Kasumi-1 (cell line): Measurements from ENCODE around the gene MAPKAPK3.
A peak's percentile ranks its signal among the peaks of the same experiment; 100 is the strongest.

Experiments
- DNase-seq, 2 experiments: peaks; one replicate each; lab custom pipeline; 2025; lab: John Stamatoyannopoulos, UW

MAPKAPK3 gene

GRCh38 chr3:50609071-50609762, 7.7 kb upstream of the MAPKAPK3 start:
- peak in 1 of 2 experiments; percentile 46 for DNase-seq

GRCh38 chr3:50609763-50610085, 7.2 kb upstream of the MAPKAPK3 start:
- no peak for DNase-seq

- no peak for DNase-seq
Measured at GRCh38 chr3:50610181-50610971, 6.6 kb upstream of the MAPKAPK3 start.

GRCh38 chr3:50610992-50611463, 5.9 kb upstream of the MAPKAPK3 start:
- no peak for DNase-seq

GRCh38 chr3:50611464-50612233, 5.3 kb upstream of the MAPKAPK3 start, which contains the start of gene CISH:
Gene CISH, minus strand, starts transcription at chr3:50611774. Its CDS starts 124 bp downstream, at chr3:50611650.
- peak; percentile 97 to 99 for DNase-seq

- DNase-seq, result no peak
Measured at GRCh38 chr3:50612234-50612882, 4.6 kb upstream of the MAPKAPK3 start.

- no peak for DNase-seq
Measured at GRCh38 chr3:50612970-50613846, 3.7 kb upstream of the MAPKAPK3 start.

GRCh38 chr3:50615190-50615589, 1.8 kb upstream of the MAPKAPK3 start:
- DNase-seq, result no peak

- DNase-seq, result peak; percentile 86 to 88
Measured at GRCh38 chr3:50616003-50616769, 765 bp upstream of the MAPKAPK3 start.

GRCh38 chr3:50616770-50617095, 218 bp upstream of the MAPKAPK3 start:
- DNase-seq, result peak; percentile 90 to 93

GRCh38 chr3:50617911-50618481, 1.0 kb downstream of the MAPKAPK3 start:
- DNase-seq, result peak in 1 of 2 experiments; percentile 22

GRCh38 chr3:50620420-50620819, 3.5 kb downstream of the MAPKAPK3 start:
- peak; percentile 96 for DNase-seq

GRCh38 chr3:50620820-50621219, 3.9 kb downstream of the MAPKAPK3 start:
- no peak for DNase-seq

GRCh38 chr3:50622881-50623280, 5.9 kb downstream of the MAPKAPK3 start:
- DNase-seq, result no peak

- peak; percentile 50 to 56 for DNase-seq
Measured at GRCh38 chr3:50623840-50624474, 7.0 kb downstream of the MAPKAPK3 start.

GRCh38 chr3:50624634-50625033, 7.7 kb downstream of the MAPKAPK3 start:
- no peak for DNase-seq

- no peak for DNase-seq
Measured at GRCh38 chr3:50625231-50626182, 8.6 kb downstream of the MAPKAPK3 start.

- no peak for DNase-seq
Measured at GRCh38 chr3:50626401-50626800, 9.4 kb downstream of the MAPKAPK3 start.
